NCI-H748 treated with DMSO at 0.1 percent for 48 hours (cell line): ENCODE data around the gene HRAS.
"Not testable (repeated sequence)": the region's sequence is repeated elsewhere in the genome, so short reads cannot be mapped to it uniquely, and the experiment has no call there.

Source experiments
- DNase-seq: peaks from one replicate; lab custom pipeline; 2025; lab: John Stamatoyannopoulos, UW

The HRAS gene

DNA sequence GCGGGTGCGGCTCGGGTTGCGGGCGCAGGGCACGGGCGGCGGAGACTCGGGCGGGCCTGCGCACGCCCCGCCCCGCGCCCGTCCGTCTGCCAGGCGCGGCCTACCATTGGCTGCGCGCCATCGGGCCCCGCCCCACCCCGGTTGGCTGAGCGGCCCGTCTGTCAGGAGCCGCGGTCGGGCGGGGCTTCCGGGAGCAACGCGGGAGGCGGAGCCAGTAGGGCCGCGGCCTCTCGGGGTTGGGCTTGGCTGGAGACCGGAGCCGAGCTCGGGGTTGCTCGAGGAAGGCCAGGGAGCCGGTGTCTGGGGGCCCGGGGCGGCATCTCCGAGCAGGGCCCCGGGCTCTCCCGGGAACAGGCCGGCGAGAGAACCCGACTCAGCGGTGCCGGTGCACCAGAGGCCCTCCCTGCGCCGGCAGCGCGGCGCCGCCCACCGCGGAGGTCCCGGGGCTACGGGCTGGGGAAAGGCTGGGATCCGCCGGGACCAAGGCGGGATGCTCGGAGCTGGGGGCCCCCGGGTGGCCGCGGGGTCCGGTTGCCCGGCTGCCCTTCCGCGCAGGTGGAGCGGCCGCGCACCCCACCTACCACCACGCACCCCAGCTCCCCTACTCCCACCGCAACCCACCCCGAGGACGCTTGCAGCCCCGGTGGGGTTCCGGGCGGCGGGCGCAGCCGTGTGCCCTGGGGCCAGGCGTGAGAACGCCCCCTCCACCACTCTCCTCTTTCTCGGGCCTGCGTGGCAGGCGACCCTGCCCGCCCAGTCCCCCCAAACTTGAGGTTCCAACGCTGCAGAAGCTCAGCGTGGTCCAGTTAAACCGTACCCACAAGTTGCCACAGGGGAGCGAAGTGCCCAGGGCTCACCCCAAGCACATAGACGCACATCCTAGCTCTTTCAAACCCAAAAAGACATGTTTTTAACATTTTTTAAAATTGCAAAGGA lies at the start of gene HRAS:
TSS of gene HRAS (minus strand) at position 58 of the 936 bp plus-strand sequence.
- DNase-seq = peak; percentile 86

DNA sequence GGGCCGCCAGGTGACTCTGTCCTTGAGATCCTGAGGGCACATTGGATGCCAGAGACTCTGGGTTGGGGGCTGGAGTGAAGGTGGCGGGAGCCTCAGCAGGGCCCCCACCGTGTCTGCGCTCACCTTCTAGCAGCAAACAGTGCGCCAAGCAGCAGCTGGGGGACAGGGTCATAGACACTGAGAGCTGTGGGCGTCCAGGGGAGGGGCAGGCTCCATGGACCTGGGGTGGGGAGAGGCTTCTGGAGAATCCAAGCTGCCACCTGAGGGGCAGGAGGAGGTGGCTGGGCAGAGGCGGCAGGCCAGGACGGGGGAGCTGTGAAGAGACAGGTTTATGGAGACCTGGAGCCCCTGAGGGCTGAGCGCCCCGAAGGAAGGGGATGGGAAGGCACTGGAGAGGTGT lies 48.9 kb upstream of the HRAS start:
- DNase-seq = no peak

DNA sequence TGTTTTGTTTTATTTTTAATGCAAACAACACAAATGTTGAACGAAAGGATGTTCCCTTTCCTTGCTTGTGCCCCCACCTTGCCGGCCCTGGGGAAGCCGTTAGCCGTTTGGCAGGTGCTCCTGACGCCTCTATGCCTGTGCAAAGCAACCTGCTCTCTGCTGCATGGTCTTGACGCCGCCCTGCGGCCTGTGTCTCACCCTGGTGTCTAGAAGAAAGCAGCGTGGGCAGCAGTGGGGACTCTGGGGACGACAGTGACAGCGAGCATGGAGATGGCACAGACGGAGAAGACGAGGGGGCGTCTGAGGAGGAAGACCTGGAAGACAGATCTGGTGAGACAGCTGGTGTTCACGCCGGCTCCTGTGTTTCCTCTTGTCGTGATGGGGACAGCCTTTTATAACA lies 46.4 kb upstream of the HRAS start:
- DNase-seq = no peak

DNA sequence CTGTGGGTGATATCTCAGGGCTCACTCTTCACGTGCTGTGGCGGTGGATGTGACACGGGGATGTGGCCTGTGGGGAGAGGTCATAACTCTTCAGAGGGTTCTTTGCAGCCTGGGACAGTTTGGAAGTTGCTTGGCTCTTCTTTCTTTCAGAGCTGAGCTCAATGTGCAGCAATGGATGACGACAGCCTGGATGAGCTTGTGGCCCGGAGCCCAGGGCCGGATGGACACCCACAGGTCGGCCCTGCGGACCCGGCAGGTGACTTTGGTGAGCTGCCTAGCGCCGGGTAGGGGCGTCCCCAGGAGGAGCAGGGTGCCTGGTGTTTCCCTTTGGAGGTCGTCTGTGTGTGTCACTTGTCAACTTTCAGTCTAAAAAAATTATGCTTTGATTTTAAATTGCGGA lies 46.0 kb upstream of the HRAS start:
- DNase-seq = no peak

DNA sequence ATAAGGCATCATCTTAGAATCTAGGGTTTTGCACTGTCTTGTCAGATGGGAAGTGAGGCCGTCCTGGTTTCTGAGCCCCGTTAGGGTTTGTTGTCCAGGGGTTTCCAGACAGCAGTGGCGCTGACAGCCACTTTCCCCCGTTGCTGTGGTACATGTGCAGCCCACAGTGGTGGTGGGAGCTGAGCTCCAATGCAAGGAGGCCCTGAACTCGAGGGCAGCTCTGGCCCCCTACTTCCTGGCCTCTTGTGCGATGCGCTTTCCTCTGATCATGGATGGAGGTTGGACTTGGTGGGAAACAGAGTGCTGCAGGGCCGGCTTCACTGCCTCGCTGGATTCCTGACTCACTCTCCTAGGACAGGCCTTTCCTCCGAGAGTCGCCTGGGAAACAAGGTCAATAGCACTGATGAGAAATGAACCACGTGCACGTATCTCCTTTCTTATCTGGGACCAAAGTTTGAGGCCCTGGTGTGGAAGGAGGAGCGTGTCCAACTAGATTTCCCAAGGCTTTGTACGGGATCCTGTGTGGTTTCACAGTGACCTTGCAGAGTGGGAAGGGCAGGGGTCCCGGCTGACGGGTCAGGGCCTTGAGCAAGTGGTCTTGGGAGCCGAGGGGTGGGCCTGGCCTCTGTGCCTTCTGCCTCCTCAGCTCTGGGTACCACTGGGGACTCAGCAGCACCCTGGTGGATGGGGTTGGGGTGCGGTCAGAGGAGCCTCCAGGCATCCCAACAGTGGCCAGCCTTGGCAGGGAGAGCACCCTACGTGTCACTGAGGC lies 44.6 kb upstream of the HRAS start:
- DNase-seq = no peak

DNA sequence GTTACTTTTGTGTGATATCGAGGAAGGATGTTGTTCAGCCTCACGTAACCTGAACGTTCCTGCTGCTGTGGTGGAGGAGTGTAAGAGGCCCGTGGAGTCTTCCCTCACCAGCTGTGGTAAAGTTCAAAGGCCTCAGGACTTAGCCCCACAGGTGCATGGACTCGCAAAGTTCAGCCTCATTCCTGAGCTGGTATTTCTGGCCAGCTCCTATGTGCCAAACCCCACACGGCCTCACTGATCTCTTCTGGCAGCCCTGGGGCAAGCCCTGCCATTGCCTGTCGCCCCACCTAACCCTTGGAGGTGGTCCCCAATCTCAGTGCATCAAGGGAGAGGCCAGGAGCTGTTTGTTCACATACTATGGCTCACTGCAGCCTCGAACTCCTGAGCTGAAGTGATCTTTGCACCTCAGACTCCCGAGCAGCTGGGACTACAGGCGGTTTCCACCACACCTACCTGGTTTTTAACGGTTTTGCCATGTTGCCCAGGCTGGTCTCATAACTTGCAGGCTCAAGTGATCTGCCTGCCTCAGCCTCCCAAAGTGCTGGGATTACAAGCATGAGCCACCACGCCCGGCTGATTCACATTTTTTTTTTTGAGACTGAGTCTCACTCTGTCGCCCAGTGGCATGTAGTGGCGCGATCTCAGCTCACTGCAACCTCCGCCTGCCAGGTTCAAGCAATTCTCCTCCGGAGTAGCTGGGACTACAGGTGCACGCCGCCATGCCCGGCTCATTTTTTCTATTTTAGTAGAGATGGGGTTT lies 43.1 kb upstream of the HRAS start:
- no peak for DNase-seq

DNA sequence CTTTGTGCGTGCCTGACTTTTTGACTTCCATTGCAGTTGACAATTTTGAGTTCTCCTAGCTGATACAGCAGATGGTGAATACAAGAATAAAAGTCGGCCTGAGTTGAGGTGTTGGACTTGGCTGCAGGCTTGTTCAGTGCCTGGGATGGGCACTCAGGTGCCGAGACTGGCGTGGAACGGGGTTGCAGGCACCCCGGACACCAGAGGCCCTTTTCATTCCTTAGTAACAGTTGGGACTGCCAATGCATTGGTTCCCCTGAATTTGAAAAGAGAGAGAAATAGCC lies 42.2 kb upstream of the HRAS start:
- no peak for DNase-seq

DNA sequence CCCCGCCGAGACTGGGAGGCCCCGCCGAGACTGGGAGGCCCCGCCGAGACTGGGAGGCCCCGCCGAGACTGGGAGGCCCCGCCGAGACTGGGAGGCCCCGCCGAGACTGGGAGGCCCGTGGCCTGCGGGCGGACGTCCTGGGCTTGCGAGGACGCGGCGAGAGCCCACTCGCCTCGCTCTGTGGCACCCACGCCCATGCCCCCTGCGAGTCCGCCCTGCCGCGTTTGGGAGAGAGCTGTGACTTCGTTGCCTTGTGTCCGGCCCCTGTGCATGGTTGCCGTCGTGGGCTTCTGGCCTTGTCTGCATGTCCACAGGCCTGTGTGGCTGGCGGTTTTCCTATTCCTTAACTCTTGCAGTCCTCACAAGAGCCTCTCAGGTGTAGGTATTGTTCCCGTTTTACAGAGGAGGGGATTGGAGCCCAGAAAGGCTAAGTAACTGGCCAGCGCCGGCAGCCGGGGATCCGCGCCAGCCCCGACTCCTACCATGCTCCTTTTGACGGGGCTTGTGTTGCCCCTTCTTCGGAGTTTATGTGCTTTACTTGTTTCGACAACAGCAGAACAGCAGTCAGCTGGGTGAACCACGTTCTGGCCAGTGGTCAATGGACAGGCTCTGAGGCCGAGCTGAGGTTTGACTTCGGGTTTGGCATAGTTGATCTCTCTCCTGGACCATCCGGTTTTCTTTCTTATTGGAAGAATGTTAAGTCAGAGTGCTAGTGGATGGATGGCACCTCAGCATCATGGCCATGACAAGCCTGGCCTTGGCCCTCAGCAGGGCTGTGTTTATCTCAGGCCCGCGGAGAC lies 41.6 kb upstream of the HRAS start:
- DNase-seq = no peak

DNA sequence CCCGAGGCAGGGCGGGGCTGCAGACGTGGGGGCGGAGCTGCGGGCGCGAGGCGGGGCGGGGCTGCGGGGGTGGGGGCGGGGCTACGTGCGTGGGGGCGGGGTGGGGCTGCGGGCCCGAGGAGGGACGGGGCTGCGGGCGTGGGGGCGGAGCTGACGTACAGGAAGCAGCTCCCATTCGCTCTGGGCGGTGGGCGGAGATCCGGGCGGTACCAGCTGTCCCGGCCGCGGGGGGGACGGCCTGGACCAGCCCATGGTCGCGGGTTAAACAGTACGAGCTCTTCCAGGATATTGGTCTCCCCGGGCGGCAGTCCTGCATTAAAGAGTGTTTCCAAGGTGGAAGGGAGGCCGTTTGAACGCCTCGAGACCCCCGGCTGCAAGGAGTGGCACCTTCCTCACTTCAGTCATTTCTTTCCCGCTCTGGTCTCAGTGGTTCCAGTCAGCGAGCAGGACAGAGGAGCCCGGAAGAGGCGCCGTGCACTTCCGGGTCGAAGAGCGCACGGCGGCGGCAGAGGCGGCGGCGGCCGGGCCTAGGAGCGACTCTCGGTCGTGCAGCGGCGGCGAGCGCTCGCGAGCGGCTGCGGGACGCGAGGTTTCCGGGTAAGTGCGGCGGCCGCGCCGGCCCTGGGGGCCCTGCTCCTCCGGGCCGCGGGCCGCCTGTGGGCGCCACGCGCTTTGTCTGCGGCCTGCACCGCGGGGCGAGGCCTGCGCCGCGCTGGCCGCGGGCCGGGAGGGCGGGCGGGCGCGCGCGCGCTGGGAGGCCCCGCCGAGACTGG lies 40.8 kb upstream of the HRAS start, which contains the start of gene PHRF1:
TSS of gene PHRF1 (plus strand) at position 475 of the 773 bp plus-strand sequence. CDS start 5,043 bp downstream, outside the sequence.
- peak; percentile 90 for DNase-seq

DNA sequence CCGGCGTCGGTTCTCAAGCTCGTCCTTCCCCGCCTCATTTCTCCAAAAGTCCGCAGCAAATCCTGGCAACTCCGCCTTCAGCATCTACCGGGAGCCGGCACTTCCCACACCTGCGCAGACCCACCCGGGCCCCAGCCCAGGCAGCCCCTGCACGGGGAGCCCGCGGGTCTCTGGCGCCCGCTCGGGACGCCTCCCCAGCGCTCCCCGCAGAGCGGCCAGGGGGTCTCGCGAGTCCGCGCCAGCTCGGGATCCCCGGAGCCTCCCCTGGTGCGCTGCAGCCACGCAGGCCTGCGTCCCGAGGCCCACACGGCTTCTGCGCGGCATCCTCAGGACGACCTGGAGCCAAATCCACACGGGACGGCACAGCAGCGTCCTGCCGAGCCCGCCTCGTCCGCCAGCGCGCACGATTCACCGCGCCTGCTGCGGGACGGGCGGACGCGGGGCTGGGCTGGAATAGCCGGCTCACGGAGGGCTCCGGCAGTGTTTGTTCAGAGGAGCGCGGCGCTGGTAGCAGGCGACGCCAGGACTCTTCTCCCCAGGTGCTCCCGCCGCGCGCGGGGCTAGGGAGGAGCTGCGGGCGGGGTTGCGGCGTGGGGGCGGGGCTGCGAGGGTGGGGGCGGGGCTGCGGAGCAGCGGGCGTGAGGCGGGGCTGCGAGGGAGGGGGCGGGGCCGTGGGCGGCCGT lies 40.1 kb upstream of the HRAS start:
- peak; percentile 68 for DNase-seq

DNA sequence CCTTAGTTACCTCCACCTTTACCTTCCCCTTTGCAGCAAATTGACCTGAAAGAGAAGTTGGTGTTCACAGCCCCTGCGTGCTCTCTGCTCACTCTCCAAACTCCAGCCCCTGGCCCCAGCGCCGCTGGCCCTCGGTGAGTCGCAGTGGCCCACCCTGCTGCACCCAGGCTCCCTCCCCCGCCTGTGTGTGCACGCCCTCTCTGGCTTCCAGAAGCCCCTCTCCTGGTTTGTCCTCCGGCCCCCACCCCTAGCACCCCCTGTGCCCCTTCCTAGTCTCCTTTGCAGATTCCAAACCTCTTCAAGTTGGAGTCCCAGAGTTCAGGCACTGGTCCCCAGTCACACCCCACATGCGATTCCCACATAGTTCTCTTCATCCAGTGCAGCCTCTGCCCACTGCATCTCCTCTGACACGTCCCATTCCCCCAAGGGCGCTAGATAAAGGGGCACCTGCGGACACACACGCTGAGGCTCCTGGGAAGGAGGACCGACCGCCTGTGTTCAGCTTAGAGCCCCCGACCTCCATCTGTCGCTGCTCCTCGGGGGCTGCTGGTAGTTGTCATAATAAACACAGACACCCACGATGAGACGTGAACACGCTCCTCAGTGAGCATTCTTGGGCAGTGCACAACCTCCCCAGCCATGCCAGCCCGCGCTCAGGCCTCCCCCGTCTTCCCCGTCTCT lies 39.4 kb upstream of the HRAS start:
- DNase-seq = no peak

DNA sequence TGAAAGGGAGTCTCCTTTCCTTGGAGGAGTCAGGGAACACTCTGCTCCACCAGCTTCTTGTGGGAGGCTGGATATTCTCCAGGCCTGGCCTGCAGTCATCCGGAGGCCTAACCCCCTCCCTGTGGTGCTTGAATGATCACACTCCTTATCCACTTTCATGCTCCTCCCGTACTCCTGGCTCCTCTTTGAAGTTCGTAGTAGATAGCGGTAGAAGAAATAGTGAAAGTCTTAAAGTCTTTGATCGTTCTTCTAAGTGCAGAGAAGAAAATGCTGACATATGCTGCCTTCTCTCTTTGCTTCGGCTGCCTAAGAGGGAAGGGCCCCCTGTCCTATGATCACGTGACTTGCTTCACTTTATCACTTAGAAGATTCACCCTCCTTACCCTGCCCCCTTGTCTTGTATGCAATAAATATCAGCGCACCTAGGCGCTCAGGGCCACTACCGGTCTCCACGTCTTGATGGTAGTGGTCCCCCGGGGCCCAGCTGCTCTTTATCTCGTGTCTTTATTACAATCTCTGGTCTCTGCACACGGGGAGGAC lies 38.7 kb upstream of the HRAS start:
- DNase-seq = not testable (repeated sequence)

DNA sequence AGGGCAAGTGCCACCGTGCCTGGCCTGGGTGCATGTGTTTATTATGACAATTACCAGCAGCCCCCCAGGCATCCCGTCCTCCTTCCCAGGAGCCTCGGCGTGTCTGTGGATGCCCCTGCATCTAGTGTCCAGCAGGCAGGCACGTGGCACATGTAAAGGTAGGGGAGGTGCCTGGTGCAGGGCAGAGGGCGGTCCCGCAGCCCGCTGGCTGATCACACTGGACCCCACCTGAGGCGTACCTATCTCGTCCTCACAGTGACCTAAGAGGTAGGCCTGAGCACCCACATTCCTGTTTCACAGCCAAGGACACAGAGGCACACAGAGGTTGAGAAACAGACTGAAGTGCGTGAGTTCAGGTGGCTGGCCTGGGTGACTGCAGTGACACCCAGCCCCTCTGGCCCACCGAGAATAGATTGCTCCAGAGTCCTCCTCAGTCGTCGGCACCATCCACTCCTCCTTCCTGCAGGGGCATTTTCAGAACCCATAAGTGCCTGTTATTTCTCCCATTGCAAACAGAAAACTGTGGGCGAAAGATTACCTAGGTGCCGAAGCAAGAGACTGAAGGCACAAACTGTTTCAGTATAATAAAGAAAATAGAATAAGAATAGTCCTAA lies 37.9 kb upstream of the HRAS start:
- DNase-seq = no peak

DNA sequence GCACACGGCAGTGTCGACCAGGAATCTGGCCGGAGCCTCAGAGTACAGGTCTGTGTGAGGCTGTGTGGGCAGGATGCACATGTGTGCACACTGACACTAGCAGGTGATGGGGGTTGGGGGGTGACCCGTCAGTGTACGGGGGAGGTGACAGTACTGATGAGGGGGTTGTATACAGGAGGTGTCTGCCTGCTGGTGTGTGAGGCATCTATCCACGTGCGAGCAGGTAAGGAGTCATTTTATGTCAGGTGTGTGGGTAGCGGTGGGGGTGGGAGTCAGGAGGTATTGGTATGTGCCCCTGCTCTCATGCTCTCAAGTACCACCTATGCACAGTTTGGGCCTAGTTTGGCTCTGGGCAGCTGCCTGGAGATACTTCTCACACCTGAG lies 36.4 kb upstream of the HRAS start:
- no peak for DNase-seq

DNA sequence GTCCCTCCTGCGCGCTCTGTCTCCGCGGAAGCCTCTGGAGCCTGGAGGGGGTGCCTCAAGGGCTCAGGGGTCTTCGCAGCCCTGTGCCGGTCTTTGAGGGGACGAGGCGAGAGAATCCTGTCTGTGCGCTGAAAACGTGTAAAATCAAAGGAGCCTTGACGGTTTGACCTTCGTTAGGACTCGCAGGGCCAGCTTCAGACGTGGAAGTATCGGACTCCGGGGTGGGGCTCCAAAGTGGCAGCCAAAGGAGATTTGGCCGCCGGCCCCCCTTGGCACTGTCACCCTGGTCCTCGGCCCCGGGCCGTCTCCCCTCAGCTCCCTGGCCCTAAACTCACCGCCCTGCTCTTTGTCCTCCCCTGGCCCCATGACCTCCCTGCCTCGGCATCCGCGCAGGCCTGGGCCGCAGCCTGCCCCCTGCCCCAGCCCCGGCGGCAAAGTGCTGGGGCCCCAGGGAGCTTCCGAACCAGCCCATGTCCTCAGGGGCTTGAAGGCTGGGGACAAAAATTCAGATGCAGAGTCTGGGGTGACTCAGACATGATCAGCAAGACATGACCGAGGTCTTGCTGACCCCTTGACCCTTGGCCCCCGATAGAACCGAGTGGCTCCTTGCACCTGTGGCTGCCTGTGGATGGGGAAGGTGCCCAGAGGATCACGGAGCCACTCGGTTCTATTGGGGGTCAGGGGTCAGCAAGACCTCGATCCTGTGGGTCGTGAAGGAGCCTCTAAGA lies 33.9 kb upstream of the HRAS start:
- DNase-seq = no peak

DNA sequence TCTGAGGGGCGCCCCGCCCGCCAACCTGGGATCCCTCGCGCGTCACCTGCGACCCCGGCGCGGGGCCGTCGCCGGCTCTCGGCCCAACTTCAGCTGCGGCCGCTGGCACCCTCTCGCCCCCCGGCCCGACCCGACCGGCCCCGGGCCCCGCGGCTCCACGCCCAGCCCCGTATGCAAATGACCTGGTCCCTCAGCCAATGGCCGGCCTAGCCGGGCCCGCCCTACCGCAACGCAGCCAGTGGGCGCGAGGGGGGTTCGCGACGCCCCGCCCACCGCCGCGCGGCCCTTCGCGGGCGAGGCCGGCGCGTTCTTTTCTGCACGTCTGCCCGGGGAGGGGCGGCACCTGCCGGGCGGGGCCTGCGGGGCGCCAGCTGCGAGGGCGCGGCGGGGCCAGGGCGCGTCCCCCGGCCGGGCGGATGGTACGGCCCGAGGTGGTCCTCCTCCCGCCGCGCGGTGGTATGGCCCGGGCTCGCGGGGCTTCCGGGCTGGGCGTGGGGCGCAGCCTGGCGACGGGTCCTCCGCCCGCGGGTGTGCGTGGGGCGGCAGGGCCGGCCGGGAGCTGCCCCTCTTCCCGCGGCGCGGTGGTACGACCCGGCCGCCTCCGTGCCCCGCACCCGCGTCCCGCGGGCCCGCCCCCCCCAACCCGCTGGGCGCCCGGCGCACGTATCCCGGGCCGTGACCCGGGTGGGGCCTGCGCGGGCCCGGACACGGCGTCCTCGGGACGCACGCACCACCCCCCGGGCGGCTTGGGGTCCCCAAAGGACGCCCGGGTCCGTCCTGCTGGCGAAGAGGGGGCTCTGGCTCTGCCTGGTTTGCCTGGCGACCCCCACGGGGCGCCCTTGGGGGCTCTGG lies 33.2 kb upstream of the HRAS start:
- DNase-seq = peak; percentile 84

DNA sequence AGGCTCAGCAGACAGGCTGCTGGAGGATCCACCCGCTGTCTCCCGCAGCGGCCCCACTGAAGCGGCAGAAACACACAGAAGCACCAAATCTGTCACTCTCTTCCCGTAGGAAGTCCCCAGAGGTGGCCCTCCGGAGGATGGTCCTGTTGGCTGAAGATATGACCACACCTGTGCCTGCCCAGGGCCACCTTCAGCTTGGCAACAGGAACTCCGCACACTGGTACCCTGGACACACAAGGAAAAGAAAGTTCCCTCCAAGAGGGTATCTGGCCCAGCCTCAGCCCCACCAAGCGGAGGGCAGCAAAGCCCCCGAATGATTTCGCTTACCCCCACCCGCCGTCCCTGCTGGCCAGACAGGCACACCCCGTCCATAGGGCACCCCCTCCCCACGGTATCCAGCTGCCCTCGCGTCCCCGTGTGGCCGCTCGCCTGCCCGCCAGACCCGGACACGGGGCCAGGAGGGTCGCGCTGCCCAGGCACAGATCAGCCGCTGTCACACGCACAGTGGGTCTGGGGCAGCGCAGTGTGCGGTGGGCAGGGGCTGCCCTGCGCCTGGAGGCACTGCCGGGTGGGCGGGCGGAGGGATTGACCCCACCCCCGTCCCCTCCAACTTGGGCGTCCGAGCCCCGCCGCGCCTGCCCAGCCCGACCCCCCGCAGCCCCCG lies 32.4 kb upstream of the HRAS start:
- no peak for DNase-seq
